ENCODE results near the gene STAMBP.
"Not testable (repeated sequence)": the region's sequence is repeated elsewhere in the genome, so short reads cannot be mapped to it uniquely, and the experiment has no call there.

Gene STAMBP

DNA sequence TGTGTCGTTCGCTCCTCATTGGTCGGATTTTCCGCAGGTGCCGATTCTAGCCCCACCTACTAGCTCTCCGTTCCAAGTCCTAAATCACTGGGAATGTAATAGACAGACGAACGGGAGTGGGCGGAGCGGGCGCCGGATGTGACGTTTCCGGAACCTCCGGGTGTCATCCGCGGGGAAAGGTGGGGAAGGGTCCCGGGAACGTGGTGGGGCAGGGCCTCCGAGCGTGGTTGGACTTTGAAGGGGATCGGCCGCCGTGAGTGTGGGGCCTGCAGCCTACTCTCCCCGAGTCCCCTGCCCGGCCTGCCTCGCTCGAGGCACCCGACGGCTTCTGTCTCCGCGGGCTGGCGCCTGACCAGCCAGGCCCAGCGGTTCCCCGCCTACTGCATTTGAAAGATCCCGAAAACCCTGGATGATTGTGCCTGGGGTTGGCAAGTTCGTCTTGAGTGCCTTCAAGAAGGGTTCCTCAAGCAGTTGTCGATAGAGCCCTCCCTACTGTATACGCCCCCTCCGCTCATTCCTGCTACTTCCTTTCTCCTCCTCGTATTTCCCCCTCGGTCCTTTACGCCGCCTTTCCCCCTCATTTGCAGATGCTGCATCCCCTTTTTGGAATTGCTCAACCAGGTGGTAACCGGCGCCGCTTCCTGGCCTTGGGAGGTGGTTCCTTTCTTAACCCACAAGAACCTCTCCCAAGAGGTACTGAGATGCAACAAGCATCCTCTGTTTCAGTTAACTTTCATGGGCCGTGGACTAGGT, at the start of gene STAMBP:
STAMBP (plus strand) TSS at position 144 of the 753 bp plus-strand sequence. CDS start 1,896 bp downstream, outside the sequence.
- peak; percentile 92 for DNase-seq (ENCODE audit: low read depth)

DNA sequence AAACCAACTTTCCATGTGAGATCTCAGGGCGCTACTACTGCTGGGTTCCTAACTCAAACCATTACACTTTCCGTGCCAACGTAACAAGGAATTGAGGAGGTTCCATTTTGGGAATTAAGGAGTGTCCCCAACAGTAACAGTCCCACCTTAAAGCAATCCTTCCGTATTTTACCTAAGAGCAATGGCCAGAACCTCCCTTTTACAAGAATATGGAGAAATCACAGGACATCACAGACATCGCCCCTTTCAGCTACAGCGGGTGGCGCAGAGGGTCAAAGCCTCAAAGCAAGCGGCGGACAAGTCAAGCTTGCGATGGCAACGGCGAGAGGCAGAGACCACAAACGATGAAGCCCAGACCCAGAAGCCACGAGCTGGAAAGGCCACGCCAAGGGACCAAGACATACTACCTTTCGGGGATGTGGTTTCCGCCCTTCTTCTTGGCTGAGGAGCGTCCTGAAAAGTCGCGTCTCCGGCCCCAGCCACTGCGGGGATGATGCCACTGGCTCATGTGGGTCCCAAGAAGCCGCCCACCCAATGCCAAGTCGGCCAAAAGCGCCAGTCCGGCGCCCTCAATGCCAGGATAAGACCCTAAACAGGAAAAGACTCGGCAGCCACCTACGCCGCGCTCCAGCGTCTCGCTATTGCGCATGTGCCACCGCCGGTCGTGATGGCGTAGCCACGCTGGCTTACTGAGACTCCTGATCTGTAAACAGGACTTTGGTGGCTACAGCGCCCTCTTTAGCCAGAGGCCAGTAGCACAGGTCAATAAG, 49.1 kb upstream of the STAMBP start, which contains the start of gene DUSP11:
DUSP11 (minus strand) TSS at position 637 of the 770 bp plus-strand sequence; CDS start at position 508, 129 bp downstream.
- DNase-seq (ENCODE audit: low read depth): peak; percentile 90

DNA sequence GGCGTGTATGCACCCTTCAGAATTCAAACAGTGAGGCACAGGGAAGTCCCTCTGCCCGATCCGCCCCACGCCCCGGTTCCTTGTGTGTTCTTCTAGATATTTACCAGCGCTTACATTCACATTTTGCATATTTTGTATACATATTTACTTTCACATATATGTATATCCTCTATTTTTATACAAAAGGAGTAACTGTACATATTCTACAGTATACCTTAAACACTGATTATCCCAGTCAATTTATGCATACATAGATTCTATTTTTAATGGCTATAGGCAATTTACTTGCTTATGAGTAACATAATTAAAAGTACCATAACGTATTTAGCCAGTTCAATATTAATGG, 48.6 kb upstream of the STAMBP start:
- DNase-seq (ENCODE audit: low read depth): no peak

DNA sequence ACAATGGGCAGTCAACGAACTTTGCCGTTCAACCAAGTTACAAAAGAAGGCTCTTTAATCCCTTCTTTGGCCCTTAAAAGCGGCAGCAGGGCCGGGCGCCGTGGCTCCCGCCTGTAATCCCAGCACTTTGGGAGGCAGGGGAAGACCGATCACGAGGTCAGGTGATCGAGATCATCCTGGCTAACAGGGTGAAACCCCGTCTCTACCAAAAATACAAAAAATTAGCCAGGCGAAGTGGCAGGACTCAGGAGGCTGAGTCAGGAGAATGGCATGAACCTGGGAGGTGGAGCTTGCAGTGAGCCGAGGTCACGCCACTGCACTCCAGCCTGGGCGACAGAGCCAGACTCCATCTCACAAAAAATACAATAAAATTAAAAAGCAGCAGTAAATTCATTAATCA, 45.4 kb upstream of the STAMBP start:
- DNase-seq (ENCODE audit: low read depth): not testable (repeated sequence)

DNA sequence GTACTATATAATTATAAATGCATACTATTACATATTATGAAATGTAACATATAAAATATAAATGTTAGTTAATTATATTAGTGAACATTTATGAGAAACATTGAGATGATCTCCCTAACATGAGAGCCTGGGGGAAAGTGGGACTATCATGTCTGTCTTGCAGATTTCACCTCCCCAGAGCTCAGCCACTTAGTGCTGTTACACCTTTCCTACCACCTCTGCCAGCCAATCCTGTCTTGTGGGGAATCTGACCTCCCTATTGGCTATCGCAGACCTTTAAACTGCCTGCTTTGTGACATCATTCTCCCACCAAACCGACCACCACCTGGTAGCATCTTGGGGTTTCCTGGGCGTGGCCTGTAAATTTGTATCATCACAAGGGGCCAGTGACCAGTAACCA, 44.9 kb upstream of the STAMBP start, which contains the start of gene C2orf78:
C2orf78 (plus strand) TSS at position 301 of the 400 bp plus-strand sequence. CDS start 127 bp downstream, outside the sequence.
- not testable (repeated sequence) for DNase-seq (ENCODE audit: low read depth)

DNA sequence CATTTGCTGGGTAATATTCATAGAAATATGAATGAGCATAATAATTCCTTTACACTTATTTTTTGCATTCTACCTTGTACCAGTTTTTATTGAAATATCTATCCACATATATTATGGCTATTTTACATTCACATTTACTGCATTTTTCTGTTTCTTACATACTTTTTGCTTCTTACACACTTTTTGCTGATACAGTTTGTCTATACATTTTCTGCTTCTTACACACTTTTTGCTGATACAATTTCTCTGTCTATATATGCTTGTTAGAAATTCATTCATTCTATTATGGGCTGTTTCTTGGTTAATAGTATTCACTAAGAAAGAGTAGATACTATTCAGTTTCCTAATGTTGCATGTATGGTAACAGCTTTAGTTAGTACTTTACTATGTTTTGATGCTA, 16.9 kb upstream of the STAMBP start:
- DNase-seq (ENCODE audit: low read depth): no peak

DNA sequence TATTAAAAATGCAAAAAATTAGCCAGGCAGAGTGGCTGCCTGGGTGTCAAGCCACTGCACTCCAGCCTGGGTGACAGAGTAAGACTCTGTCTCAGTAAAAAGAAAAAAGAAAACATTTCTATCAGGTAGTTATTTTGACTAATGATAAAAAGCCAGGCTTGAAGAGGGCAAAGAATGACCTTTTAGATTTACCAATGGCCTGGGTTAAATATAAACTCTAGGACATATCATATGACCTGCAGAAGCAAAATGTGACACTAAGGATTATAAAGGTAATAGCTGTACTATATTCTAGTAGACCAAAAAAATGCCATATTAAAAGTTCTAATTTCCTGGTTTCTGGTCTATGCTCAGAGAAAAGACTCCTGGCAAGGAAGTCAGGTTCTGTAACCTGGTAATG, 16.1 kb upstream of the STAMBP start:
- no peak for DNase-seq (ENCODE audit: low read depth)

DNA sequence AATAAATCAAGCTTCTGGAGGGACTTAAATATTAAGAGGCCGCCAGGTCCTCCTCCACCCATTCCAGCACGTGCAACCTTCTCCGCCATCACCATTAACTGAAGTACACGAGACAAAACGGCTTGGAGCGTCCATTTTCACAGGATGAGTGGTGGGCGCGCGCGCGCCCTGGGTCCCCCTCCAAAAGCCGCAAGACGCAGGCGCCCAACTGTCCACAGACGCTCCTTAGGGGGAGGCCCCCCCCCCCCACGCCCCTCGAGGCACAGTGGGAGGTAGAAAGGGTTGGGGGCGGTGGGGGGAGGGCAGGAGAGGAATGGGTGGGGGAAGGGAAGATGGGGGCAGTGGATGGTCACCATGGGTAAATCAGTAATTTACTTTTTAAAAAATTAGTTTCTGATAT, 10.5 kb upstream of the STAMBP start:
- no peak for DNase-seq (ENCODE audit: low read depth)

DNA sequence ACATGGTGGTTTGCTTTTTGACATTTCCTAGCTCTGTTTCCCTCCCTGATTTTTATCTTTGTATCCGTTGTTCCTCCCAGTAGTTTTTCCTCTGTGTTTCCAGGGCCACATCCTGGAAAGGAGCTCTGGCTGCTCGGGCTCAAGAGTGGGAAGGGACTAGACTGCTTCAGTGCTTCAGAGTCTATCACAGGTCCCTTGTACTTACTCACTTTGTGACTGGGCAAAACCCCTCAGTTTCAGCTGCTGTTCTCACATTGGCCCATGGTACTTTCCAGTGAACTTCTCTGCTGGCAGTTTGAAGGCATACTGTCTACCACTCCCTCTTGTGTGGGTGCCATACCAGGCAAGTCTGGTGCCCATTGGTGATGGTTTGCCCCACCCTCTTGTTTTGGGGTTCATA, 7.5 kb upstream of the STAMBP start:
- DNase-seq (ENCODE audit: low read depth): no peak

DNA sequence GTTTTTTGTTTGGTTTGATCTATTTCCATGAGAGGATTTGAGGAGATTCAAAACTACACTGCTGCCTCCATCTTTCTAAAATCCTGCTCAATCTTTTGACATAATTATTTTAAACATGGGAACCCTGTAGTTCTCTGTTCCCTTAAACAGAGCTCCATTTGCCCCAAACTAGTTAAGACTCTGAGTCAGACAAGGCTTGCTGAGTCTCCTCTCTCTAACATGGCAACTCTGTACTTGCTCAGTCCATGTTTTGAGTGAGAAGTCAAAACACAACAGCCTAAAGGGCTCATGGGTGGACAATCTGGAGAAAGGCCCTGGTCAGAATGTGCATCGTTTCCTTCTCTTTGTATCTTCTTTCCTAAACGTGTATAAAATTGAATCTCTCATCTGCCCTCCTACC, 7.1 kb upstream of the STAMBP start:
- DNase-seq (ENCODE audit: low read depth): no peak

DNA sequence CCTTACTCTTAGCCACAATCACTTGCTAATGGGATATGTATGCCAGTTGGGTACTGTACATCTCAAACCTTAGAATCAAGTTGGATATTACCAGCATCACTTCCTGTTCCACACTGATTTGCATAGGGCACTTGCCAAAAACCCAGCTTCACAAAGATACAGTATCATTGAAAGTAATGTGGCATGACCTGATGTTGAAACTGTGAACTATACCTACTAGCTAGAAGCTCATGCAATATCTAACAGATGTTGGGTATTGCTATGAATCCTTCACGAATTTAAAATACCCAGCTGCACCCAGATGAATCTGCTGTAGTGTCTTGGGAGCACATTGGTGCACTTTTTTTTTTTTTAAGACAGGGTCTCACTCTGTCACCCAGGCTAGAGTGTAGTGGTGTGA, 6.5 kb upstream of the STAMBP start:
- DNase-seq (ENCODE audit: low read depth): no peak

DNA sequence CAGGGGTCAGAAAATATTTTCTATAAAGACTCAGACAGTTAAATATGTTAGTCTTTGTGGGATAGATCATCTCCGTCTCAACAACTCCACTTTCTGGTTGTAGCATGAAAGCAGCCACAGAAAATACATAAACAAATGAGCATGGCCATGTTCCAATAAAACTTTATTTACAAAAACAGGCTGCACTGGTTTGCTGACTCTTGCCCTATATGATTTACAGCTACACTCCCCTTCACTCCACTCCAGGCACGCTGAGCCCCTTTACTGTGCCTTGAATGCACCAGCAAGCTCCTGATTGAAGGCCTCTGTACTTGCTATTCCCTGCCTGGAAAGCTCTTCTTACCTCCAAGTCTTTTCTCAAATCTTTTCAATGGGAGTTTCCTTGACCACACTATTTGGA, 5.8 kb upstream of the STAMBP start:
- no peak for DNase-seq (ENCODE audit: low read depth)

DNA sequence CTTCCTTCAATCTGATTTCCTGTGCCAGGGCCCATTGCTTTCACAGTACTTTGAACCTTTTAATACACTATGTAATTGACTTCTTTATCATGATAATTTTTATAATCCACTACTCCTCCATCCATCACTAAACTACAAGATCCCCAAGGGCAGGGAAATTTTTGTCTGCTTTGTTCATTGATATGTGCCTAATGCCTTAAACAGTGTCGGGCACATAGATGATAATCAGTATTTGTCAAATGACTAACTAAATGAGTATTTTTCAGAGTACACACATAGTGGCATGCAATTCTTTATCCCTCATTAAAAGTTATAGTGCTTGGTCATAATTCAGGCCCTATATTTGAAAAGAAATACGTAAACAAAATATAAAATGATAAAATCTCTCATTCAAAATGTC, 5.3 kb upstream of the STAMBP start:
- no peak for DNase-seq (ENCODE audit: low read depth)

DNA sequence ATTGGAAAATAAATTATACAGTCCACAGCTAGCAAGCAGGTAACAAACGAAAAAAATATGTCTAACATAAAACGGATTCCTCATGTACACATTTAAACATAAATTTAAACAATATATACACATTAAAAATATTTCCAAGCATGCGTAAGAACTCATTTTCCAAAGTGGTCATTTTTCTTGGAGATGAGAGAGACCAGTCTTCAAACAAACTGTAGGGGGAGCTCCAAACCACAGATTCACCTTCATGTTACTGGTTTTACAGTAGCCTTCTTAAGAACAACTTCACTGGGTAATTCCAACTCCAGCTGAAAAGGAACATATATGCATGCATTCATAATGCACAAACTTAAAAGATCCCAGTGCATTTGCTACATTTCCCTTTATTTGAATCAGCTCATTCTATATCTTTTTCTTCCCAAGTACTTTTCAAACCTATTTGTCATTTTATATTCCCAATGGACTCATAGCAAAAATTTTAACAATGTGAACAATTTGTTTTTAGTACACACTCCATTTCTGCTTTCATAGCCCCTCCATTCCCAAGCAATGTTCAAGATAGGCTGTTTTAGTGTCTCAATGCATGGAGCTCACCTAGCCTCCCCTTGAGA, 4.7 kb upstream of the STAMBP start:
- peak; percentile 92 for DNase-seq (ENCODE audit: low read depth)

DNA sequence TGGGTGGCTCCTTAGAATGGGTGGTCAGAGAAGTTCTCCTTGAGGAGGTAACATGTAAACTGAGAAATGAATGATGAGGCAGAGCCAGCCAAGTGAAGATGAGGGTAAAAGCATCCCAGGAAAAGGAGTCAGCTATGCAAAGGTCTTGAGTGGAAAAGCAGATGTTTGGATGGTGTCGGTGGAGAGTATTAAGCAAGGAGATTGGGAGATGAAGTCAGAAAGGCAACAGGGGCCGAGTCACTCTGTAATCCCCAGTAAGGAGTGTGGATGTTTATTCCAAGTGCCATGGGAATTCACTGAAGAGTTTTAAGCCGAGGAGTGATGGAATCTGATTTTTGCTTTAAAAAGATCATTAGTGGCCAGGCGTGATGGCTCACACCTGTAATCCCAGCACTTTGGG, 3.4 kb upstream of the STAMBP start:
- no peak for DNase-seq (ENCODE audit: low read depth)

DNA sequence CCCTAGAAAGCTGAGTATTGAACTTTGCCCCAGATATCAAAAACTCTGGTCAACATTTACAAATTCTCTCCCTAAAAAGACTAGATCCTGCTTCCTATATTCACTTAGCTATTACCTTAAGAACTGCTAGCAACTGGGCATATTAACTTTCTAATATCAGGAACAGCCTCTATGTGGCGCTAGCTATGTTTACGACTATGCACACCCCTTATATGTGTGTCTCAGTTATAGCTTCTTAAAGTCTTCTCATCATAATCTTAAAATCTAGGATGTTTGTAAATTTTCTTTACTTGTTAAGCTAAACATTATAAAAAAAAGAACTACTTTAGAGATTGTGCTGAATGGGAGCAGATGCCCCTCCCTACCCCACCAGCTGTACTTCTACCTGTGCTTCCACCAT, 1.7 kb upstream of the STAMBP start:
- no peak for DNase-seq (ENCODE audit: low read depth)

DNA sequence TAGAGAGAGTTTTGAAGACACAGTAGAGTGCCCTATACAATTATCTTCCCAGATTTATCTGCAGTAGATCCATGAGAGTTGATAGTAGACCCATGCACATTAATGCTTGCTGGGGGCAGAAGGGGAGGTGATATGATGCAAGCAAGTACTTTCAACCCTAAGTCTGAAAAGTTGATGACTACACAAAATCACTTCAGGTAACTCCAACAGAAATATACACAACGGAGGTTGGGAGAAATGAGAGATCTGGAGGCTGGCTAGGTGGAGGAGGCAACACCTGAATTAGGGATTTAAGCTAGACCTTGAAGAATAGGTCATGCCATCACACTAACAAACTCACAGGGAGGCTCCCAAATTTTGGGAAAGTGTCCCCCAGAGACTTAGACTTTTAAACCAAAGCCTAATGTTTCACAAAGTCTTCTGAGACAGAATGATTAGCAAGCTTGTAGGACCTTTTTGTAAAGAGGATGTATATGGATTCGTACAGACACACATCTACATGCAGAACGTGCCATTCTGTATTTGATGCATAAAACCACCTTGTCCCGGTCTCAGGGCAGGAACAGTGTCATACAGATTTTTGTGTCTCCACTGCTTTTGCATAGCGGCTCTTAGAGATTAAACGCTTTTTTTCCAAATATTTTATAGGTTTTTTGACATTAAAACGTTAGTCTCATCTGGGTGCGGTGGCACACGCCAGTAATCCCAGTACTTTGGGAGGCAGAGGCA, 937 bp upstream of the STAMBP start:
- DNase-seq (ENCODE audit: low read depth): no peak

DNA sequence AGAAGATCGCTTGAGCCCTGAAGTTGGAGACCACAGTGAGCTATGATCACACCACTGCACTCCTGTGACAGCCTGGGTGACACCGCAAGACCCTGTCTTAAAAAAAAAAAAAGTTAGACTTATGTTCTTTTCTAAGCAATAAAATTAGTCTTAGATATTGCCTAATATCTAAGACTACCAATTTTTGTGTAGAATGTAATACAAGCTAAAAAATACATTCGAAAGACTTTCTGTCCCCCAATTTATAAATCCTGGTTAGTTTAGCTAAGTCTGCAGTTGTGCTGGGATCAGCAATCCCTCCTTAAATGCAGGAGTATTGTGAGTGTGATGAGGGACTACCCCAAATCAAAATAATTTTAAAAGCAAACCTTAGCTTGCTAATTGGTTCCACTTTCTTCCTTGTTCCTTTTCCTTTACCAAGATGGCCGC, 358 bp upstream of the STAMBP start:
- DNase-seq (ENCODE audit: low read depth): no peak

DNA sequence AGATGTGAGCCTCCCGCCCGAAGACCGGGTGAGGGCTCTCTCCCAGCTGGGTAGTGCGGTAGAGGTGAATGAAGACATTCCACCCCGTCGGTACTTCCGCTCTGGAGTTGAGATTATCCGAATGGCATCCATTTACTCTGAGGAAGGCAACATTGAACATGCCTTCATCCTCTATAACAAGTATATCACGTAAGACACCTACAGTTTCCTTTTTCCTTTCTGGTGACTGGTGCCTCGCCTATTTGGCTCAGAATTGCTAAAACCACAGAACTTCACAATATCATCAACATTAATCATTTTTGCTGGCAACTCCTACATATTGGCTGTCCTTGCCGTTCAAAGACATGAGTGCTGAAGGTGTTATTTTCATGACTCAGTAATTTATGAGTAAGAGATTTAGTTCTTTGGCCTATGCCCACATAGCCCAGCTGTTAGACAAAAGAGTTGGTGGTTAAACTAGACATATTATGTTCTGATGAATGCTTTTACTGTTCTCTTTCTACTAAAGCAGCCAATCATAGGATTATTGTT, 2.2 kb downstream of the STAMBP start:
- DNase-seq (ENCODE audit: low read depth): peak; percentile 47

DNA sequence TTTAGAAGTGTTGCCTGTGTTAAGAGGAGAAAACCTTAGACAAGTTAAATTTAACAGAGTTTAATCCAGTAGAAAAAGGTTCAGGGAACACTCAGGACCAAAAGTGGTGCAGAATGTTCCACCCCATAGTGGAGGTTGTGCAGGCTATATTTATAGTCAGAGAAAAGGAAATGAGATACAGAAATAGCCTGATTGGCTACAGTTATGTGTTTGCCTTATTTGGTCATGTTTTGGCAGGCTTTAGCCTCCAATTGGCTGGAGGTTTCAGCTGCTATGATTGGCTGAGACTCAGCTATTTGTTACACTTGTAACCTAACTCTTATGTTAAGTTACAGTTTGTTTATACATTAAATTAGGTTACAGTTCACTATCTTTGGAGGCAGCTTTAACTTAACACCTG, 4.2 kb downstream of the STAMBP start:
- peak; percentile 30 for DNase-seq (ENCODE audit: low read depth)

DNA sequence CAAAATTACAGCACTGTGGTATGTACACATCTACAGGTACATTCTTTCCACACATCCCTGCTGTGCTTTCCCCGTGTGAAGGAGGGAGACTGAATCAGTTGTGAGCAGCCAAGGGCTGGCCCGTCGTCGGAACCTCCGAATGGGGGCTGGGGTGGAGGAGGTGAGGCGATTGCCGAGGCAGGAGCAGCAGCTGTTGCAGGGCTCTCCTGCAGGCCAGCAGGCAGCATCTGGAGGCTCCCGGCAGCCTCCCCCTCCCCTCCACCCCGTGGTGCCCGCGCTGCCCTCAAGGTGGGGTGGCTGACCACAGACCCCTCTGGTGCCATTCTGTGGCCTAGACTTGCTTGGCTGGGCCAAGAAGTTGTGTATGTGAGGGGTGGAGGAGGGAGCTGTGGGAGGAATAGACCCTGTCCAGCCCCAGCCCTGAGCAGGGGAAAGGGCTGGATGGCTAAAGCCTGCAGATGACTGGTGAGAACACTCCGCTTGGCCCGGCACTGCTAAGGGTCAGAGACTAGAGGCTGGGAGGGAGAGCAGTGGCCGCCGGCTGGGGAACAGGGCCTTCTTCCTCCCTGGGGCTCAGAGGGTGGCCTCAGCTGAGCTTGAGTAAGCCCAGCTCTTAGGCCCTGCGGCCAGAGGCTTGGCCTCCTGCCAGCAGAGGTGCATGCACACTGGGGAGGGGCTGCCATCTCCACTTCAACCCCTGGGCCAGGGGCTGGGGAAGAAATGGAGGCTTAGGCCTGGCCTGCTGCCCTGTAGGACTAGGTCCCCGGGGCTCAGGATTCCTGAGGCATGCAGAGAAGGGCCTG, 7.6 kb downstream of the STAMBP start:
- DNase-seq (ENCODE audit: low read depth): no peak

All from fibroblast of the conjunctiva (primary cell).